ENCODE data around the gene GPX2. TPM values are rescaled to one million over a fixed set of nuclear protein-coding genes. Genes with fewer than 3 reads are reported as not detected.

The GPX2 gene
- total RNA-seq, 2 donors from 2014 or later, result 14.3 to 26.7 TPM

- H3K9me3 ChIP-seq, result no peaks in the 10 kb centered on the region
- 79 to 91% methylated on average over 7 of the region's 7 CpGs for WGBS, 2 donors
- intact Hi-C loops (cut with DNase I), result no loop called here
- no peak for TF ChIP-seq POLR2A (IDR thresholded peaks at IDR 0.05)
- ATAC-seq, result no peak
- DNase-seq, result no peak
- H3K4me3 ChIP-seq, result no peak overlapping the region
- no peaks in the 10 kb centered on the region for H3K27me3 ChIP-seq
- H3K36me3 ChIP-seq (replicated peaks in 1 of 2; ENCODE audit: insufficient read depth in 1 of 2, low read depth in 2 of 2), result peaks cover 0 to 8% of the 10 kb centered on the region in 2 donors
- peaks cover 15% of the 10 kb centered on the region for H3K4me1 ChIP-seq
- no peak overlapping the region for H3K27ac ChIP-seq
Observed at GRCh38 chr14:64928239-64929013, 14.1 kb downstream of the GPX2 start.

GRCh38 chr14:64927031-64927430 lies 15.5 kb downstream of the GPX2 start:
- Histone ChIP-seq H3K4me3 (no peak overlapping the region), H3K27ac (no peak overlapping the region), H3K27me3 (no peaks in the 10 kb centered on the region), H3K36me3 (replicated peaks in 1 of 2; ENCODE audit: insufficient read depth in 1 of 2, low read depth in 2 of 2) (peaks cover 0 to 6% of the 10 kb centered on the region in 2 donors), H3K4me1 (peaks cover 15% of the 10 kb centered on the region), H3K9me3 (no peaks in the 10 kb centered on the region)
- ATAC-seq (no peak), DNase-seq (no peak)
- TF ChIP-seq POLR2A (IDR thresholded peaks at IDR 0.05) (no peak), CTCF (IDR thresholded peaks at IDR 0.05) (no peak)
- intact Hi-C loops (cut with DNase I), result no loop called here
- 92 to 93% methylated on average over 3 of the region's 3 CpGs for WGBS, 2 donors

GRCh38 chr14:64926398-64926995 lies 16.0 kb downstream of the GPX2 start:
- ATAC-seq, result no peak
- WGBS, 2 donors, result 66 to 70% methylated on average over 4 of the region's 4 CpGs
- peaks cover 15% of the 10 kb centered on the region for H3K4me1 ChIP-seq
- H3K9me3 ChIP-seq, result no peaks in the 10 kb centered on the region
- intact Hi-C loops (cut with DNase I), result no loop called here
- no peak for TF ChIP-seq CTCF (IDR thresholded peaks at IDR 0.05)
- TF ChIP-seq POLR2A (IDR thresholded peaks at IDR 0.05), result no peak
- no peak for DNase-seq
- peaks cover 0 to 5% of the 10 kb centered on the region in 2 donors for H3K36me3 ChIP-seq (replicated peaks in 1 of 2; ENCODE audit: insufficient read depth in 1 of 2, low read depth in 2 of 2)
- H3K27ac ChIP-seq, result no peak overlapping the region
- H3K4me3 ChIP-seq, result no peak overlapping the region
- H3K27me3 ChIP-seq, result no peaks in the 10 kb centered on the region

GRCh38 chr14:64923015-64923414 lies 19.5 kb downstream of the GPX2 start:
- peaks cover 7% of the 10 kb centered on the region for H3K4me1 ChIP-seq
- TF ChIP-seq POLR2A (IDR thresholded peaks at IDR 0.05), result no peak
- TF ChIP-seq CTCF (IDR thresholded peaks at IDR 0.05), result no peak
- 82 to 84% methylated on average over 3 of the region's 3 CpGs for whole genome bisulfite sequencing, 2 donors

GRCh38 chr14:64920465-64920864 lies 22.1 kb downstream of the GPX2 start:
- intact Hi-C loops (cut with DNase I), result no loop called here
- no peak for DNase-seq
- no peak for TF ChIP-seq POLR2A (IDR thresholded peaks at IDR 0.05)
- no peak for TF ChIP-seq CTCF (IDR thresholded peaks at IDR 0.05)
- H3K27me3 ChIP-seq, result no peaks in the 10 kb centered on the region
- H3K9me3 ChIP-seq, result no peaks in the 10 kb centered on the region
- WGBS, 2 donors, result 69 to 76% methylated on average over 2 of the region's 2 CpGs
- H3K4me1 ChIP-seq, result peaks cover 13% of the 10 kb centered on the region
- no peak overlapping the region for H3K27ac ChIP-seq
- no peak overlapping the region for H3K4me3 ChIP-seq
- no peak for ATAC-seq
- H3K36me3 ChIP-seq (replicated peaks in 1 of 2; ENCODE audit: insufficient read depth in 1 of 2, low read depth in 2 of 2), result no peaks in the 10 kb centered on the region

More at GRCh38 chr14:64923015-64923414, 19.5 kb downstream of the GPX2 start:
- no peak for ATAC-seq
- no peak overlapping the region for H3K27ac ChIP-seq
- DNase-seq, result no peak
- H3K27me3 ChIP-seq, result no peaks in the 10 kb centered on the region
- peaks cover 0 to 5% of the 10 kb centered on the region in 2 donors for H3K36me3 ChIP-seq (replicated peaks in 1 of 2; ENCODE audit: insufficient read depth in 1 of 2, low read depth in 2 of 2)
- no peak overlapping the region for H3K4me3 ChIP-seq
- no peaks in the 10 kb centered on the region for H3K9me3 ChIP-seq
- intact Hi-C loops (cut with DNase I), result no loop called here
